ENCODE results near the gene NRTN.

NRTN gene

GRCh38 chr19:5811117-5811516 lies 6.2 kb downstream of the NRTN start:
- Histone ChIP-seq H3K9ac (ENCODE audit: low read depth, low read length) (no peak overlapping the region), H3K4me3 (ENCODE audit: low read depth in 1 of 2, low read length in 2 of 2) (no peak overlapping the region), H3K4me1 (ENCODE audit: insufficient read depth, low read length) (no peaks in the 10 kb centered on the region), H3K9me3 (ENCODE audit: insufficient read depth, low read length, severe bottlenecking) (no peaks in the 10 kb centered on the region), H2AFZ (ENCODE audit: low read depth, low read length) (no peak overlapping the region), H3K79me2 (ENCODE audit: insufficient read depth, low read length) (no peaks in the 10 kb centered on the region), H3K4me2 (ENCODE audit: insufficient read depth, low read length) (no peak overlapping the region), H3K27ac (ENCODE audit: low read length) (no peak overlapping the region), H3K36me3 (ENCODE audit: insufficient read depth, low read length) (no peaks in the 10 kb centered on the region), H4K20me1 (ENCODE audit: insufficient read depth, low read length) (no peaks in the 10 kb centered on the region; the same call in 1 of the 2 replicates), H3K27me3 (ENCODE audit: insufficient read depth, low read length, poor library complexity) (no peaks in the 10 kb centered on the region)
- ATAC-seq (ENCODE audit: insufficient read depth, low read depth) (no peak), DNase-seq (no peak)
- TF ChIP-seq EZH2 (IDR thresholded peaks at IDR 0.05; ENCODE audit: borderline replicate concordance, low read depth, low read length, severe bottlenecking) (no peak), CTCF (IDR thresholded peaks at IDR 0.05; ENCODE audit: borderline replicate concordance, extremely low read depth, low read length, poor library complexity, severe bottlenecking) (no peak)

GRCh38 chr19:5814123-5814851 lies 9.4 kb downstream of the NRTN start:
- no peak overlapping the region for H3K27ac ChIP-seq (ENCODE audit: low read length)
- ATAC-seq (ENCODE audit: insufficient read depth, low read depth), result no peak; the same call in 1 of the 3 replicates
- H3K27me3 ChIP-seq (ENCODE audit: insufficient read depth, low read length, poor library complexity), result no peaks in the 10 kb centered on the region
- no peak for DNase-seq
- no peak overlapping the region for H3K4me3 ChIP-seq (ENCODE audit: low read depth in 1 of 2, low read length in 2 of 2)
- H4K20me1 ChIP-seq (ENCODE audit: insufficient read depth, low read length), result no peaks in the 10 kb centered on the region; the same call in 1 of the 2 replicates
- H3K4me2 ChIP-seq (ENCODE audit: insufficient read depth, low read length), result no peak overlapping the region
- H3K79me2 ChIP-seq (ENCODE audit: insufficient read depth, low read length), result no peaks in the 10 kb centered on the region
- H3K9ac ChIP-seq (ENCODE audit: low read depth, low read length), result no peak overlapping the region
- no peaks in the 10 kb centered on the region for H3K9me3 ChIP-seq (ENCODE audit: insufficient read depth, low read length, severe bottlenecking)
- no peak for TF ChIP-seq CTCF (IDR thresholded peaks at IDR 0.05; ENCODE audit: borderline replicate concordance, extremely low read depth, low read length, poor library complexity, severe bottlenecking)
- no peak for TF ChIP-seq EZH2 (IDR thresholded peaks at IDR 0.05; ENCODE audit: borderline replicate concordance, low read depth, low read length, severe bottlenecking)
- no peaks in the 10 kb centered on the region for H3K4me1 ChIP-seq (ENCODE audit: insufficient read depth, low read length)
- no peak overlapping the region for H2AFZ ChIP-seq (ENCODE audit: low read depth, low read length)
- H3K36me3 ChIP-seq (ENCODE audit: insufficient read depth, low read length), result no peaks in the 10 kb centered on the region

GRCh38 chr19:5814852-5815246 lies 10.0 kb downstream of the NRTN start:
- no peak for ATAC-seq (ENCODE audit: insufficient read depth, low read depth)
- H3K79me2 ChIP-seq (ENCODE audit: insufficient read depth, low read length), result no peaks in the 10 kb centered on the region
- no peaks in the 10 kb centered on the region for H3K9me3 ChIP-seq (ENCODE audit: insufficient read depth, low read length, severe bottlenecking)
- no peak overlapping the region for H3K9ac ChIP-seq (ENCODE audit: low read depth, low read length)
- H3K27me3 ChIP-seq (ENCODE audit: insufficient read depth, low read length, poor library complexity), result no peaks in the 10 kb centered on the region
- TF ChIP-seq EZH2 (IDR thresholded peaks at IDR 0.05; ENCODE audit: borderline replicate concordance, low read depth, low read length, severe bottlenecking) (no peak), CTCF (IDR thresholded peaks at IDR 0.05; ENCODE audit: borderline replicate concordance, extremely low read depth, low read length, poor library complexity, severe bottlenecking) (no peak)
- H2AFZ ChIP-seq (ENCODE audit: low read depth, low read length), result no peak overlapping the region
- no peak overlapping the region for H3K27ac ChIP-seq (ENCODE audit: low read length)
- H3K4me2 ChIP-seq (ENCODE audit: insufficient read depth, low read length), result no peak overlapping the region
- H4K20me1 ChIP-seq (ENCODE audit: insufficient read depth, low read length), result no peaks in the 10 kb centered on the region; the same call in 1 of the 2 replicates
- no peak overlapping the region for H3K4me3 ChIP-seq (ENCODE audit: low read depth in 1 of 2, low read length in 2 of 2)
- no peaks in the 10 kb centered on the region for H3K4me1 ChIP-seq (ENCODE audit: insufficient read depth, low read length)
- H3K36me3 ChIP-seq (ENCODE audit: insufficient read depth, low read length), result no peaks in the 10 kb centered on the region
- DNase-seq, result no peak
